CD14-positive monocyte (primary cell): Measurements from ENCODE around the gene QKI. TPM values are rescaled to one million over a fixed set of nuclear protein-coding genes. Genes with fewer than 3 reads are reported as not detected.
A peak's percentile ranks its signal among the peaks of the same experiment; 100 is the strongest.

Source experiments
- DNase-seq, 3 donors: peaks; one replicate each; pipeline ENCODE4 v3.0.0-alpha.2; 2011 to 2022
- H2AFZ ChIP-seq: 2 replicates; pipeline ENCODE4 v1.6.0; 2012; ENCODE audit warnings: mild to moderate bottlenecking, low read depth, low read length, inconsistent platforms; ENCODE audit not compliant: insufficient read depth, poor library complexity, severe bottlenecking
- H3K27ac ChIP-seq, 2 donors: 1 replicate in 1 of 2; 2 replicates in 1 of 2; pipeline ENCODE4 v1.5.1; 2012 to 2013; ENCODE audit warnings: low read length in 2 of 2, control low read depth in 1 of 2, inconsistent platforms in 1 of 2, low read depth in 1 of 2, mild to moderate bottlenecking in 1 of 2
- H3K27me3 ChIP-seq, 2 donors: one replicate each; pipeline versions ENCODE4 v1.6.0 to v1.6.1; 2011 to 2013; ENCODE audit warnings: low read length in 2 of 2; ENCODE audit not compliant: control insufficient read depth in 2 of 2, insufficient read depth in 2 of 2
- H3K36me3 ChIP-seq, 2 donors: replicated peaks in 1 of 2; 1 replicate in 1 of 2; 2 replicates in 1 of 2; pipeline versions ENCODE4 v1.5.1 to v1.6.1; 2012 to 2013; ENCODE audit warnings: low read length in 2 of 2, control low read depth in 1 of 2, inconsistent platforms in 1 of 2, mild to moderate bottlenecking in 1 of 2; ENCODE audit not compliant: insufficient read depth in 2 of 2, control insufficient read depth in 1 of 2
- H3K4me1 ChIP-seq, 2 donors: 1 replicate in 1 of 2; 2 replicates in 1 of 2; pipeline versions ENCODE4 v1.5.1 to v1.6.1; 2012 to 2013; ENCODE audit warnings: low read length in 2 of 2, control low read depth in 1 of 2, inconsistent platforms in 1 of 2, mild to moderate bottlenecking in 1 of 2, moderate library complexity in 1 of 2; ENCODE audit not compliant: insufficient read depth in 2 of 2, control insufficient read depth in 1 of 2
- H3K4me2 ChIP-seq: replicated peaks from 2 replicates; pipeline ENCODE3; 2012; ENCODE audit warnings: low read length, moderate library complexity, mild to moderate bottlenecking; ENCODE audit not compliant: poor library complexity, severe bottlenecking; ENCODE audit errors: extremely low read depth
- H3K4me3 ChIP-seq, 3 experiments: fragments of 200-600 bp in 1 of 3; sonication (generic) in 1 of 3; replicated peaks in 1 of 3; 1 replicate in 2 of 3; 2 replicates in 1 of 3; pipeline ENCODE4 v1.5.1; 2011 to 2013; ENCODE audit warnings: low read length in 3 of 3, mild to moderate bottlenecking in 3 of 3, control low read depth in 2 of 3, low read depth in 2 of 3, inconsistent platforms in 1 of 3, moderate library complexity in 1 of 3
- H3K79me2 ChIP-seq: 2 replicates; pipeline ENCODE4 v1.6.0; 2012; ENCODE audit warnings: mild to moderate bottlenecking, control low read depth, inconsistent platforms, low read length, moderate library complexity; ENCODE audit not compliant: insufficient read depth
- H3K9ac ChIP-seq: 2 replicates; pipeline ENCODE4 v1.6.0; 2017; ENCODE audit warnings: low read length, mild to moderate bottlenecking; ENCODE audit not compliant: insufficient read depth, poor library complexity, severe bottlenecking
- H3K9me3 ChIP-seq, 2 donors: replicated peaks in 1 of 2; 1 replicate in 1 of 2; 2 replicates in 1 of 2; pipeline versions ENCODE4 v1.5.1 to v1.6.1; 2012 to 2013; ENCODE audit warnings: low read length in 2 of 2, control low read depth in 1 of 2; ENCODE audit not compliant: control insufficient read depth in 1 of 2, insufficient read depth in 1 of 2
- H4K20me1 ChIP-seq: 2 replicates; pipeline ENCODE4 v1.6.0; 2012; ENCODE audit warnings: mild to moderate bottlenecking, low read length, control low read depth, moderate library complexity; ENCODE audit not compliant: insufficient read depth
- H3K27ac Mint-ChIP-seq, 7 donors: one replicate each; pipeline ENCODE4 v1.8.0; 2020; ENCODE audit warnings: mild to moderate bottlenecking in 7 of 7, mixed read lengths in 7 of 7, moderate library complexity in 6 of 7, inconsistent platforms in 2 of 7
- H3K27me3 Mint-ChIP-seq, 3 donors: one replicate each; pipeline ENCODE4 v1.8.0; 2021 to 2022; ENCODE audit warnings: low read depth in 3 of 3, mild to moderate bottlenecking in 3 of 3, mixed read lengths in 3 of 3, moderate library complexity in 3 of 3, inconsistent platforms in 1 of 3
- H3K36me3 Mint-ChIP-seq, 2 donors: one replicate each; pipeline ENCODE4 v1.8.0; 2020; ENCODE audit warnings: mixed read lengths in 2 of 2, inconsistent platforms in 1 of 2, mild to moderate bottlenecking in 1 of 2
- H3K4me1 Mint-ChIP-seq: one replicate; pipeline ENCODE4 v1.8.0; 2020; ENCODE audit warnings: mild to moderate bottlenecking, mixed read lengths
- H3K4me3 Mint-ChIP-seq, 2 donors: one replicate each; pipeline ENCODE4 v1.8.0; 2020; ENCODE audit warnings: mild to moderate bottlenecking in 2 of 2, mixed read lengths in 2 of 2, moderate library complexity in 1 of 2
- H3K9me3 Mint-ChIP-seq, 7 donors: one replicate each; pipeline ENCODE4 v1.8.0; 2020 to 2022; ENCODE audit warnings: mixed read lengths in 7 of 7, mild to moderate bottlenecking in 6 of 7, moderate library complexity in 6 of 7, inconsistent platforms in 2 of 7
- WGBS: methylation state at CpG from one replicate; pipeline ENCODE4 v1.1.5; 2013; ENCODE audit warnings: missing lambda C conversion rate; ENCODE audit not compliant: insufficient coverage; 5-methylcytosine and 5-hydroxymethylcytosine counted together
- intact Hi-C, 2 donors: fragments of 100-400 bp; cut with micrococcal nuclease; formaldehyde crosslinking; loops; one replicate each; pipeline versions ENCODE4 v1.15.0 to v1.15.1; 2023
- polyA plus RNA-seq, 3 donors: library from polyadenylated mRNA; depleted of rRNA in 1 of 3; unstranded in 2 of 3; stranded (reverse) in 1 of 3; fragments of 300-500 nt in 2 of 3; fragments of >200 nt in 1 of 3; fragmentation: Illumina TruSeq in 2 of 3; gene quantifications; 1 replicate in 2 of 3; 2 replicates in 1 of 3; pipeline ENCODE4 v1.2.3, GENCODE V29; 2012 to 2021
- TF ChIP-seq, protein P1 (sequence below): fragments of 200-600 bp; IDR thresholded peaks from one replicate; pipeline ENCODE4 v1.8.0; 2022; ENCODE audit warnings: antibody characterized with exemption, mild to moderate bottlenecking

Gene QKI
- polyA plus RNA-seq, 3 donors = 24.3 to 154 (median 71.8) TPM

DNA sequence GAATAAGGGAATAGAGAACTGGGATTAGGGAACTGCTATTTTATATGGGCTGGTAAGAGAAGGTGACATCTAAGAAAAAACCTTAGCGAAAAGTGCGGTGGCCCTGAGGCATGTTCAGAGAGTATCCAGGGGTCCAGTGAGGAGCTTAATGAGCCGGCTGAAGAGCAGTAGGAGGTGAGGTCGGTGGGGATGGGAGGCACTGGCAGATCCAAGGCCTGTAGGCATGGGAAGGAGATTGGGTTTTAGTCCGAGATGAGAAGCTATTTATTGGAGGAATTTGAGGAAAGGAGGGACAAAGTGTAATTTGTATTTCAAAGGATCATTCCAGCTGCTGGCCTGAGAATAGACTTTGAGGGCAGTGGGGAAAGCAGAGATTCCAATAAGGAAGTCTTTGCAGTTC is 123.8 kb downstream of the QKI start:
- intact Hi-C loops = no loop called here
- Histone ChIP-seq H3K4me2 (no peak overlapping the region), H2AFZ (no peak overlapping the region), H3K79me2 (peaks cover 99% of the 10 kb centered on the region), H3K4me1 (peaks cover 4 to 6% of the 10 kb centered on the region in 2 donors), H3K9ac (no peak overlapping the region), H3K36me3 (peaks cover 5 to 57% of the 10 kb centered on the region in 2 donors), H3K9me3 (no peaks in the 10 kb centered on the region), H3K4me3 (no peak overlapping the region), H3K27ac (no peak overlapping the region), H4K20me1 (peaks cover 100% of the 10 kb centered on the region), H3K27me3 (no peaks in the 10 kb centered on the region)
- H3K4me3 Mint-ChIP-seq = no peak overlapping the region
- TF ChIP-seq, protein P1, sequence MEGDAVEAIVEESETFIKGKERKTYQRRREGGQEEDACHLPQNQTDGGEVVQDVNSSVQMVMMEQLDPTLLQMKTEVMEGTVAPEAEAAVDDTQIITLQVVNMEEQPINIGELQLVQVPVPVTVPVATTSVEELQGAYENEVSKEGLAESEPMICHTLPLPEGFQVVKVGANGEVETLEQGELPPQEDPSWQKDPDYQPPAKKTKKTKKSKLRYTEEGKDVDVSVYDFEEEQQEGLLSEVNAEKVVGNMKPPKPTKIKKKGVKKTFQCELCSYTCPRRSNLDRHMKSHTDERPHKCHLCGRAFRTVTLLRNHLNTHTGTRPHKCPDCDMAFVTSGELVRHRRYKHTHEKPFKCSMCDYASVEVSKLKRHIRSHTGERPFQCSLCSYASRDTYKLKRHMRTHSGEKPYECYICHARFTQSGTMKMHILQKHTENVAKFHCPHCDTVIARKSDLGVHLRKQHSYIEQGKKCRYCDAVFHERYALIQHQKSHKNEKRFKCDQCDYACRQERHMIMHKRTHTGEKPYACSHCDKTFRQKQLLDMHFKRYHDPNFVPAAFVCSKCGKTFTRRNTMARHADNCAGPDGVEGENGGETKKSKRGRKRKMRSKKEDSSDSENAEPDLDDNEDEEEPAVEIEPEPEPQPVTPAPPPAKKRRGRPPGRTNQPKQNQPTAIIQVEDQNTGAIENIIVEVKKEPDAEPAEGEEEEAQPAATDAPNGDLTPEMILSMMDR = no peak
- WGBS = 100% methylated on average over 5 of the region's 5 CpGs
- peak overlapping the region in 4 of 7 donors; percentile 10 to 78 (median 32) for H3K27ac Mint-ChIP-seq
- no peak for DNase-seq
- peaks cover 19% of the 10 kb centered on the region for H3K4me1 Mint-ChIP-seq
- no peaks in the 10 kb centered on the region for H3K27me3 Mint-ChIP-seq
- H3K36me3 Mint-ChIP-seq = peaks cover 40 to 58% of the 10 kb centered on the region in 2 donors
- no peaks in the 10 kb centered on the region for H3K9me3 Mint-ChIP-seq

DNA sequence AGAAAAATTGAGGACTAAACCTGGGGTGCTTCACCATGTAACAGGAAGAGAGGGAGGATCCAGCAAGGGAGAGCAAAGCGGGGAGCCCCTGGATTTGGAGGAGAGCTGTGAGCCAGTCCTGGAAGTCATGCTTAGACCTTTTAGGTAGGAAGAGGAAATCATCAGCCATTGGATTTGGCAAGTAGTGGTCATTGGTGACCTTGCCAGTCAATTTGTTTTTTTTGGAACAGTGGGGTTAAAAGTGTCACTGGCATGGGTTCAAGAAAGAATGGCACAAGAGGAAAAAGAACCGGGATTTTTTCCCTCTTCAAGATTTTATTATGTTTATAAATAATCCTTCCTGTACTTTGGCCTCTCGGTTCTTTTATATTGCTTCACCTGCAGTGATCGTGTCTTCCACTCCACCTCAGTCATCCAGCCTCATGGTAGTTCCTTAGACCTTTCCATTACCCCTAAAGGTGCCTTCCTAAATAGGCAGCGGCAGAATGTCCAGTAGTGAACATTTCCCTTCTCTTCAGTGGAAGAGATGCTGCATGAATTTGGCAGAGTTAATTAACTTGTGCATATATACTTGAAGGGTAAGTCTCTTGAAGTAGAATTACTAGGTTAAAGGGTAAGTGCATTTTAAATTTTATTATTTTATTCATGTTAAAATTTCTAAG is 124.7 kb downstream of the QKI start:
- no peak for DNase-seq
- Histone ChIP-seq H3K9me3 (no peaks in the 10 kb centered on the region), H3K9ac (no peak overlapping the region), H2AFZ (no peak overlapping the region), H3K79me2 (peaks cover 99% of the 10 kb centered on the region), H4K20me1 (peaks cover 100% of the 10 kb centered on the region), H3K4me2 (no peak overlapping the region), H3K27ac (no peak overlapping the region), H3K4me1 (no peaks in the 10 kb centered on the region), H3K27me3 (no peaks in the 10 kb centered on the region), H3K36me3 (peaks cover 5 to 61% of the 10 kb centered on the region in 2 donors), H3K4me3 (no peak overlapping the region)
- intact Hi-C loops = no loop called here
- H3K4me3 Mint-ChIP-seq = no peak overlapping the region
- H3K9me3 Mint-ChIP-seq = no peaks in the 10 kb centered on the region
- TF ChIP-seq, protein P1 = no peak
- 100% methylated on average over 1 of the region's 5 CpGs for WGBS
- peak overlapping the region in 1 of 7 donors; percentile 21 for H3K27ac Mint-ChIP-seq
- H3K36me3 Mint-ChIP-seq = peaks cover 40 to 58% of the 10 kb centered on the region in 2 donors
- no peaks in the 10 kb centered on the region for H3K27me3 Mint-ChIP-seq
- peaks cover 14% of the 10 kb centered on the region for H3K4me1 Mint-ChIP-seq
